ENCODE measurements around the gene HSPG2. TPM values are rescaled to one million over a fixed set of nuclear protein-coding genes. Genes with fewer than 3 reads are reported as not detected.
"Not testable (repeated sequence)": the region's sequence is repeated elsewhere in the genome, so short reads cannot be mapped to it uniquely, and the experiment has no call there.

Gene HSPG2
- total and polyA plus RNA-seq, 4 donors = 49.6 to 85.8 (median 64.8) TPM

- peaks cover 55% of the 10 kb centered on the region for H3K4me1 ChIP-seq (ENCODE audit: control insufficient read depth, insufficient read depth, low read length)
- not testable (repeated sequence) for H3K36me3 ChIP-seq (ENCODE audit: control insufficient read depth, insufficient read depth, low read length); H3K9me3 ChIP-seq (ENCODE audit: control insufficient read depth, insufficient read depth, low read length); H3K27ac ChIP-seq (ENCODE audit: low read depth, low read length); H3K4me3 ChIP-seq (ENCODE audit: low read depth, low read length); H3K27me3 ChIP-seq (ENCODE audit: control insufficient read depth, insufficient read depth, low read length)
- peak in 1 of 6 donors; percentile 41 for DNase-seq (ENCODE audit: low read depth in 4 of 6, low spot score in 6 of 6)
- WGBS (ENCODE audit: insufficient coverage) = 64% methylated on average over 15 of the region's 19 CpGs
Measured at GRCh38 chr1:21942959-21943640, 6.0 kb upstream of the HSPG2 start.

DNA sequence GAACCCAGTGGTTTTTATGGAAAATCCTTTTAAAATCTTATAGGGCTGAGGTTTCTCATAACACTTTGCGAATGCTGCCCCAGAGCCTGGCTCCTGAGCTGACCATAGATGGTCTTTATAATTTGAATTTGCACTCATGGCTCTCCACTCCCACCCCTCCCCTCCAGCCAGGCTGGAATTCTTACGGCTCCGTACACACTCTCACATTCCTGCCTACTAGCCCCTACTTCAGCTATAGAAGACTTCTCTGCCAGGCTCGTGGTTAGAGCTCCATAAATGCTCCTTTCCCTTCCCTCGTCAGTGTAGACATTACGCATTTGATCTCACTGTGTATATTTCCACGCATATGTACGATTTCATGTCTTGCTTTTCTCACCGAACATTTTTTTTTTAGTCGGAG lies 5.4 kb upstream of the HSPG2 start:
- no peaks in the 10 kb centered on the region for H3K27me3 ChIP-seq (ENCODE audit: control insufficient read depth, insufficient read depth, low read length)
- H3K36me3 ChIP-seq (ENCODE audit: control insufficient read depth, insufficient read depth, low read length) = no peaks in the 10 kb centered on the region
- peaks cover 61% of the 10 kb centered on the region for H3K4me1 ChIP-seq (ENCODE audit: control insufficient read depth, insufficient read depth, low read length)
- H3K27ac ChIP-seq (ENCODE audit: low read depth, low read length) = no peak overlapping the region
- 67% methylated on average over 10 of the region's 10 CpGs for WGBS (ENCODE audit: insufficient coverage)
- no peak overlapping the region for H3K4me3 ChIP-seq (ENCODE audit: low read depth, low read length)
- no peak for DNase-seq (ENCODE audit: low read depth in 4 of 6, low spot score in 6 of 6)
- no peaks in the 10 kb centered on the region for H3K9me3 ChIP-seq (ENCODE audit: control insufficient read depth, insufficient read depth, low read length)

GRCh38 chr1:21941370-21941769 lies 4.3 kb upstream of the HSPG2 start:
- peaks cover 60% of the 10 kb centered on the region for H3K4me1 ChIP-seq (ENCODE audit: control insufficient read depth, insufficient read depth, low read length)
- no CpG with 5 or more reads among the region's 5 CpGs for WGBS (ENCODE audit: insufficient coverage)

DNA sequence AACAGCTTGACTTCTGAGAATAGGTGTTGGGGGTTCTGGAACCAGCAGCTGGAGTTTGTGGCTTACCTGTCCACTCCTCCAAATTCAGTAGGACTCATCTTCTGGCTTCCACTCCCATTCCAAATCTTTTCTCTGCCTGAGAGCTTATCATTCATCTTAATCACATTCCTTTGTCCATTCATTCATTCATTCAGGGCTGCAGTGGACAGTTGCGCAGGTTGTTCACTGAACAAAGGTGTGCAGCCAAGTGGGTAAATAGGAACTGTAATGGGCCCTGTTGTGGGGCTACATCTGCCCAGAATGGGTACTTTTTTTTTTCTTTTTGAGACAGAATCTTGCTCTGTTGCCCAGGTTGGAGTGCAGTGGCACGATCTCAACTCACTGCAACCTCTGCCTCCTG lies 3.4 kb upstream of the HSPG2 start:
- WGBS (ENCODE audit: insufficient coverage) = no CpG with 5 or more reads among the region's 2 CpGs
- no peak for DNase-seq (ENCODE audit: low read depth in 4 of 6, low spot score in 6 of 6)
- Histone ChIP-seq H3K4me3 (ENCODE audit: low read depth, low read length) (no peak overlapping the region), H3K27ac (ENCODE audit: low read depth, low read length) (peak overlapping the region; percentile 82), H3K36me3 (ENCODE audit: control insufficient read depth, insufficient read depth, low read length) (no peaks in the 10 kb centered on the region), H3K27me3 (ENCODE audit: control insufficient read depth, insufficient read depth, low read length) (no peaks in the 10 kb centered on the region), H3K9me3 (ENCODE audit: control insufficient read depth, insufficient read depth, low read length) (no peaks in the 10 kb centered on the region), H3K4me1 (ENCODE audit: control insufficient read depth, insufficient read depth, low read length) (peaks cover 68% of the 10 kb centered on the region)

More at GRCh38 chr1:21941370-21941769, 4.3 kb upstream of the HSPG2 start:
- no peak overlapping the region for H3K27ac ChIP-seq (ENCODE audit: low read depth, low read length)
- no peaks in the 10 kb centered on the region for H3K9me3 ChIP-seq (ENCODE audit: control insufficient read depth, insufficient read depth, low read length)
- H3K4me3 ChIP-seq (ENCODE audit: low read depth, low read length) = no peak overlapping the region
- H3K27me3 ChIP-seq (ENCODE audit: control insufficient read depth, insufficient read depth, low read length) = no peaks in the 10 kb centered on the region
- no peaks in the 10 kb centered on the region for H3K36me3 ChIP-seq (ENCODE audit: control insufficient read depth, insufficient read depth, low read length)
- no peak for DNase-seq (ENCODE audit: low read depth in 4 of 6, low spot score in 6 of 6)

DNA sequence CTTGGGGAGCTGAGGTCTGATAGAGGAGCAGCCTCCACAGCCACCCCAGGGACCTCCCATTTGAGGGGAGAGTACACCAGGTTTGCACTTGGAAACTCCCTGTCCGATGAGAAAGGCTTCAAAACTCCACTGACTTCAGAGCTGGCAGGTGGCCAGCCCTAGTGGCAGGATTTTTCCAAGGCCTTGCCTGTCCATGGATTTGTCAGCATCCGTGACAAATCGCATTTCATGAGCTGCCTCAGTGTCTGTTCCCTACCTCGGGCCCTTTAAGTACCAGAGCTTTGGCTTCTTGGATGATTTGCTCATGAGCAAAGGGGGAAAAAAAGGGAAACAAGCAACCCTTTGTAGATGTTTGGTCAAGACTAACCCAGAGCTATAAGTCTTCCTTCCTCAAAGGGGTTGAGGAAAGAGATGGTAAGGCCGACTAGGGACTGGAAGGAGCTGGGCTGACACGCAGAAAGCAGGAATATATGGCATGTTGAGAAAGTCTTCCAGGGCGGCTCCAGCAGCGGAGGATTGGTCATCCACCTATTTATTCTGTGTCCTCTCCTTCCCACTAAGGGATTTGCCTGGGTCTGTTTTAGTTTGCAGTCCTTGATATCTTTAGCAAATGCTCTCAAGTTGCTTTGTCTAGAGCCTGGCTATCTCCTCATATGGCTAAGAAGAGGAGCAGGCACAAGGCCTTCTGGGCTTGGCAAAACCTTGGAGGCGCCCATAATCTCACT lies 2.7 kb upstream of the HSPG2 start:
- H3K4me3 ChIP-seq (ENCODE audit: low read depth, low read length) = no peak overlapping the region
- no peaks in the 10 kb centered on the region for H3K9me3 ChIP-seq (ENCODE audit: control insufficient read depth, insufficient read depth, low read length)
- WGBS (ENCODE audit: insufficient coverage) = 26% methylated on average over 4 of the region's 9 CpGs
- no peaks in the 10 kb centered on the region for H3K27me3 ChIP-seq (ENCODE audit: control insufficient read depth, insufficient read depth, low read length)
- peaks cover 72% of the 10 kb centered on the region for H3K4me1 ChIP-seq (ENCODE audit: control insufficient read depth, insufficient read depth, low read length)
- peak; percentile 57 to 93 (median 76) for DNase-seq (ENCODE audit: low read depth in 4 of 6, low spot score in 6 of 6)
- H3K27ac ChIP-seq (ENCODE audit: low read depth, low read length) = peak overlapping the region; percentile 82
- H3K36me3 ChIP-seq (ENCODE audit: control insufficient read depth, insufficient read depth, low read length) = no peaks in the 10 kb centered on the region

GRCh38 chr1:21938732-21939538 lies 1.8 kb upstream of the HSPG2 start:
- no peak for DNase-seq (ENCODE audit: low read depth in 4 of 6, low spot score in 6 of 6)
- peaks cover 2% of the 10 kb centered on the region for H3K36me3 ChIP-seq (ENCODE audit: control insufficient read depth, insufficient read depth, low read length)
- H3K9me3 ChIP-seq (ENCODE audit: control insufficient read depth, insufficient read depth, low read length) = no peaks in the 10 kb centered on the region
- peak overlapping the region; percentile 82 for H3K27ac ChIP-seq (ENCODE audit: low read depth, low read length)
- peaks cover 69% of the 10 kb centered on the region for H3K4me1 ChIP-seq (ENCODE audit: control insufficient read depth, insufficient read depth, low read length)
- 46% methylated on average over 5 of the region's 11 CpGs for WGBS (ENCODE audit: insufficient coverage)
- no peaks in the 10 kb centered on the region for H3K27me3 ChIP-seq (ENCODE audit: control insufficient read depth, insufficient read depth, low read length)
- H3K4me3 ChIP-seq (ENCODE audit: low read depth, low read length) = no peak overlapping the region

DNA sequence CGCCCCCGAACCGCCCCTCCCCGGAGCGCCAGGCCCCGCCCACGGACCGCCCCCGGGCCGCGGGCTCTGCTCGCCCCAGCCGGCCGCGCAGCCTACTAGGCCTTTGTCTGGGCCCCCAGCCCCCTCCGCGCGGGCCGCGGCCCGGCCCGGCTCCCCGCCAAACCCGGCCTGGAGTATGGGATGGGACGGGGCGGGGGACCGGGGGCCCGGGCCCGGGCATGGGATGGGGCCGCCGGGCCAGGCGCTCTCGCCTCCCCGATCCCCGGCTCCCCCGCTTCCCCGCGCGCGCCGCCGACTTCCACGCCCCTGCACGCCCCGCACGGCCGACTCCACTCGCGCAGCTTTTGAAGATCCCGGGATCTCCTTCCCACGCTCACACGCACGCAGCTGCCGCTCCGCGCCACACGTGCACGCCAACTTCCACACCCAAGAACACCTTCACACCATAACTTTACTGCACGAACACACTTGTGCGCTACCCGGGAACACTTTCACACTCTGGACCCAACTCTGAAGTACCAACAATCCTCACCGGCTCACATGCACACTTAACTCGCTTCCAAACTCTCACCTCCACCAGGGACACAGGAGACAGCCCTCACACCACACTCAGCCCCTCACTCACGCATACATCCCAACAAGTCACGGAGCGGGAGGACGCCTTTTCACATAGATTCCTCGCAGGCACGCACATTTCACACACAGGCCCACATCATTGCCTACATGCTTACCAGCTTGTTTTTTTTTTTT lies 437 bp upstream of the HSPG2 start:
- WGBS (ENCODE audit: insufficient coverage) = 3% methylated on average over 58 of the region's 69 CpGs
- peak overlapping the region; percentile 48 for H3K4me3 ChIP-seq (ENCODE audit: low read depth, low read length)
- no peaks in the 10 kb centered on the region for H3K27me3 ChIP-seq (ENCODE audit: control insufficient read depth, insufficient read depth, low read length)
- H3K9me3 ChIP-seq (ENCODE audit: control insufficient read depth, insufficient read depth, low read length) = no peaks in the 10 kb centered on the region
- peak overlapping the region; percentile 82 for H3K27ac ChIP-seq (ENCODE audit: low read depth, low read length)
- H3K4me1 ChIP-seq (ENCODE audit: control insufficient read depth, insufficient read depth, low read length) = peaks cover 73% of the 10 kb centered on the region
- DNase-seq (ENCODE audit: low read depth in 4 of 6, low spot score in 6 of 6) = peak; percentile 65 to 95 (median 70)
- peaks cover 8% of the 10 kb centered on the region for H3K36me3 ChIP-seq (ENCODE audit: control insufficient read depth, insufficient read depth, low read length)

- Histone ChIP-seq H3K36me3 (ENCODE audit: control insufficient read depth, insufficient read depth, low read length) (peaks cover 8% of the 10 kb centered on the region), H3K4me1 (ENCODE audit: control insufficient read depth, insufficient read depth, low read length) (peaks cover 73% of the 10 kb centered on the region), H3K27me3 (ENCODE audit: control insufficient read depth, insufficient read depth, low read length) (no peaks in the 10 kb centered on the region), H3K4me3 (ENCODE audit: low read depth, low read length) (peak overlapping the region; percentile 61), H3K9me3 (ENCODE audit: control insufficient read depth, insufficient read depth, low read length) (no peaks in the 10 kb centered on the region), H3K27ac (ENCODE audit: low read depth, low read length) (peak overlapping the region; percentile 75)
- peak in 2 of 6 donors; percentile 25 to 56 for DNase-seq (ENCODE audit: low read depth in 4 of 6, low spot score in 6 of 6)
- 6% methylated on average over 27 of the region's 34 CpGs for WGBS (ENCODE audit: insufficient coverage)
Measured at GRCh38 chr1:21936366-21937031, 611 bp downstream of the HSPG2 start.

All from spinal cord (tissue), 10 donors.